ENCODE measurements around the gene CDH22.

DNA sequence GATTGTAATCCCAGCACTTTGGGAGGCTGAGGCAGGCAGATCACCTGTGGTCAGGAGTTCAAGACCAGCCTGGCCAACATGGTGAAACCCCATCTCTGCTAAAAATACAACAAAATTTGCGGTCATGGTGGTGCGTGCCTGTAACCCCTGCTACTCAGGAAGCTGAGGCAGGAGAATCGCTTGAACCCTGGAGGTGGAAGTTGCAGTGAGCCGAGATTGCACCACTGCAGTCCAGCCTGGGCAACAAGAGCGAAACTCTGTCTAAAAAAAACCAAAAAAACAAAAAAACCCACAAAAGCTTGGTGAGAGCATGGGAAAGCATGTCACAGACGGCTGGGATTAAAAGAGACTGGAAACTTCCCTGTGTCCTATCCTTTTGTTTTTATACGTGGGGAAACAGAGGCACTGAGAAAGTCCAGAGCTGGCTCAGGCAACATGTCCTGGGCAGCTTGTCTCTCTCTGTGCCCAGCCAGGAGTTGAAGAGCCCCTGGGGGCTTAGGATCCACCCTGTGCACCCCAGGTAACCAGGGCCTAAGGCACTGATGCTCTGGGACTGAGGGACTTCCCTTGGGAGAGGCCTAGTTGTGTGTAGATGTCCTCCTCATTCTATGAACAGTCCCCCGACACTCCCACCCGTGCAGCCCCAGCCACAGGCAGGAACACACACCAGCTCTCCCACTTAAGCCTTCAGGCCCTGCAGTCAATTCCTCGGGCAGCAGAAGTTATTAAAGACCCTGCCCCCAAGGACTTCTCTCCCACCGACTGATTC lies 174.2 kb downstream of the CDH22 start:
- no peak for TF ChIP-seq POLR2A (IDR thresholded peaks at IDR 0.05)
- TF ChIP-seq, protein P1, sequence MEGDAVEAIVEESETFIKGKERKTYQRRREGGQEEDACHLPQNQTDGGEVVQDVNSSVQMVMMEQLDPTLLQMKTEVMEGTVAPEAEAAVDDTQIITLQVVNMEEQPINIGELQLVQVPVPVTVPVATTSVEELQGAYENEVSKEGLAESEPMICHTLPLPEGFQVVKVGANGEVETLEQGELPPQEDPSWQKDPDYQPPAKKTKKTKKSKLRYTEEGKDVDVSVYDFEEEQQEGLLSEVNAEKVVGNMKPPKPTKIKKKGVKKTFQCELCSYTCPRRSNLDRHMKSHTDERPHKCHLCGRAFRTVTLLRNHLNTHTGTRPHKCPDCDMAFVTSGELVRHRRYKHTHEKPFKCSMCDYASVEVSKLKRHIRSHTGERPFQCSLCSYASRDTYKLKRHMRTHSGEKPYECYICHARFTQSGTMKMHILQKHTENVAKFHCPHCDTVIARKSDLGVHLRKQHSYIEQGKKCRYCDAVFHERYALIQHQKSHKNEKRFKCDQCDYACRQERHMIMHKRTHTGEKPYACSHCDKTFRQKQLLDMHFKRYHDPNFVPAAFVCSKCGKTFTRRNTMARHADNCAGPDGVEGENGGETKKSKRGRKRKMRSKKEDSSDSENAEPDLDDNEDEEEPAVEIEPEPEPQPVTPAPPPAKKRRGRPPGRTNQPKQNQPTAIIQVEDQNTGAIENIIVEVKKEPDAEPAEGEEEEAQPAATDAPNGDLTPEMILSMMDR (IDR thresholded peaks at IDR 0.05) = no peak

Measured in esophagus squamous epithelium (tissue), 4 donors.